ENCODE measurements around the gene BCL2L1.
"Not testable (repeated sequence)": the region's sequence is repeated elsewhere in the genome, so short reads cannot be mapped to it uniquely, and the experiment has no call there.

Gene BCL2L1

GRCh38 chr20:31640259-31640658, 82.4 kb downstream of the BCL2L1 start:
- H3K4me1 ChIP-seq = peaks cover 8 to 15% (median 11%) of the 10 kb centered on the region in 10 experiments
- H3K9ac ChIP-seq = no peak overlapping the region
- no peak overlapping the region for H3K4me2 ChIP-seq
- H4K20me1 ChIP-seq = 0 out of 22 replicates have a peak, but pooled peaks cover 0 to 4% (median 0%) of the 10 kb centered on the region in 11 experiments
- H3K27ac ChIP-seq = no peak overlapping the region
- no peaks in the 10 kb centered on the region for H3K27me3 ChIP-seq
- no peaks in the 10 kb centered on the region for H3K36me3 ChIP-seq
- H3K4me3 ChIP-seq = no peak overlapping the region
- TF ChIP-seq Cebpa-rat (IDR thresholded peaks at IDR 0.05) = no peak
- H3K9me3 ChIP-seq (replicated peaks in 1 of 11) = no peaks in the 10 kb centered on the region

- Histone ChIP-seq H3K9me3 (replicated peaks in 1 of 11) (no peaks in the 10 kb centered on the region), H3K9ac (no peak overlapping the region), H3K4me1 (peaks cover 8 to 15% (median 11%) of the 10 kb centered on the region in 10 experiments), H3K4me3 (no peak overlapping the region), H3K4me2 (no peak overlapping the region), H3K27ac (0 out of 22 replicates have a peak overlapping the region, but pooled peaks of 1 of the 11 experiments have one; percentile 16), H3K36me3 (no peaks in the 10 kb centered on the region), H3K27me3 (no peaks in the 10 kb centered on the region), H4K20me1 (0 out of 22 replicates have a peak, but pooled peaks cover 0 to 4% (median 0%) of the 10 kb centered on the region in 11 experiments)
- TF ChIP-seq Cebpa-rat (IDR thresholded peaks at IDR 0.05) = no peak
These were observed 83.9 kb downstream of the BCL2L1 start for GRCh38 chr20:31638816-31639215.

GRCh38 chr20:31638317-31638716, 84.4 kb downstream of the BCL2L1 start:
- no peaks in the 10 kb centered on the region for H3K36me3 ChIP-seq
- H3K4me3 ChIP-seq = no peak overlapping the region
- H3K9me3 ChIP-seq (replicated peaks in 1 of 11) = no peaks in the 10 kb centered on the region
- no peaks in the 10 kb centered on the region for H3K27me3 ChIP-seq
- peaks cover 8 to 10% (median 9%) of the 10 kb centered on the region in 10 experiments for H3K4me1 ChIP-seq
- H3K27ac ChIP-seq = 0 out of 22 replicates have a peak overlapping the region, but pooled peaks of 1 of the 11 experiments have one; percentile 16
- H3K4me2 ChIP-seq = no peak overlapping the region
- TF ChIP-seq Cebpa-rat (IDR thresholded peaks at IDR 0.05) = no peak
- 0 out of 22 replicates have a peak, but pooled peaks cover 0 to 4% (median 0%) of the 10 kb centered on the region in 11 experiments for H4K20me1 ChIP-seq
- H3K9ac ChIP-seq = no peak overlapping the region

- Histone ChIP-seq H3K27ac (0 out of 22 replicates have a peak within 1 kb of the TSS, but pooled peaks of 1 of the 11 experiments have one; percentile 16), H3K9me3 (replicated peaks in 1 of 11) (no peaks in the 10 kb centered on the region), H3K4me2 (no peak within 1 kb of the TSS), H3K4me3 (no peak within 1 kb of the TSS), H3K4me1 (peaks cover 1 to 3% (median 2%) of the 10 kb centered on the region in 10 experiments), H3K36me3 (no peaks in the 10 kb centered on the region), H3K9ac (no peak within 1 kb of the TSS), H4K20me1 (0 out of 22 replicates have a peak, but pooled peaks cover 0 to 4% (median 0%) of the 10 kb centered on the region in 11 experiments), H3K27me3 (no peaks in the 10 kb centered on the region)
- no peak for TF ChIP-seq Cebpa-rat (IDR thresholded peaks at IDR 0.05)
These were observed 85.0 kb downstream of the BCL2L1 start, which contains the start of gene COX4I2 for GRCh38 chr20:31637660-31638059. Gene COX4I2, plus strand, starts transcription at chr20:31637912. Its CDS starts 1,106 bp downstream, at chr20:31639018.

- H4K20me1 ChIP-seq = no peaks in the 10 kb centered on the region
- no peak for TF ChIP-seq Cebpa-rat (IDR thresholded peaks at IDR 0.05)
- H3K4me3 ChIP-seq = no peak overlapping the region
- H3K4me2 ChIP-seq = no peak overlapping the region
- no peak overlapping the region for H3K27ac ChIP-seq
- no peaks in the 10 kb centered on the region for H3K36me3 ChIP-seq
- H3K4me1 ChIP-seq = no peaks in the 10 kb centered on the region
- no peak overlapping the region for H3K9ac ChIP-seq
- no peaks in the 10 kb centered on the region for H3K9me3 ChIP-seq (replicated peaks in 1 of 11)
- no peaks in the 10 kb centered on the region for H3K27me3 ChIP-seq
These were observed 89.2 kb downstream of the BCL2L1 start for GRCh38 chr20:31633339-31633914.

GRCh38 chr20:31632548-31633338, 89.9 kb downstream of the BCL2L1 start:
- no peak overlapping the region for H3K4me2 ChIP-seq
- no peak overlapping the region for H3K4me3 ChIP-seq
- H3K9ac ChIP-seq = no peak overlapping the region
- H3K27me3 ChIP-seq = no peaks in the 10 kb centered on the region
- TF ChIP-seq Cebpa-rat (IDR thresholded peaks at IDR 0.05) = no peak
- no peak overlapping the region for H3K27ac ChIP-seq
- no peaks in the 10 kb centered on the region for H3K4me1 ChIP-seq
- no peaks in the 10 kb centered on the region for H3K36me3 ChIP-seq
- no peaks in the 10 kb centered on the region for H3K9me3 ChIP-seq (replicated peaks in 1 of 11)
- no peaks in the 10 kb centered on the region for H4K20me1 ChIP-seq

- H3K36me3 ChIP-seq = no peaks in the 10 kb centered on the region
- H3K4me3 ChIP-seq = no peak overlapping the region
- no peak for TF ChIP-seq Cebpa-rat (IDR thresholded peaks at IDR 0.05)
- no peaks in the 10 kb centered on the region for H3K27me3 ChIP-seq
- H3K4me1 ChIP-seq = no peaks in the 10 kb centered on the region
- no peaks in the 10 kb centered on the region for H4K20me1 ChIP-seq
- no peak overlapping the region for H3K27ac ChIP-seq
- no peak overlapping the region for H3K4me2 ChIP-seq
- no peak overlapping the region for H3K9ac ChIP-seq
- no peaks in the 10 kb centered on the region for H3K9me3 ChIP-seq (replicated peaks in 1 of 11)
These were observed 92.4 kb downstream of the BCL2L1 start for GRCh38 chr20:31630187-31630790.

- not testable (repeated sequence) for H3K9me3 ChIP-seq (replicated peaks in 1 of 11); H3K27ac ChIP-seq; H4K20me1 ChIP-seq; H3K4me1 ChIP-seq; H3K4me3 ChIP-seq; H3K4me2 ChIP-seq; H3K9ac ChIP-seq; H3K27me3 ChIP-seq; H3K36me3 ChIP-seq
These were observed 94.6 kb downstream of the BCL2L1 start for GRCh38 chr20:31628057-31628456.

- H4K20me1 ChIP-seq; H3K36me3 ChIP-seq; H3K4me3 ChIP-seq; H3K4me2 ChIP-seq; H3K9ac ChIP-seq; H3K9me3 ChIP-seq (replicated peaks in 1 of 11); H3K27me3 ChIP-seq; H3K27ac ChIP-seq: not testable (repeated sequence)
- peaks cover 0 to 11% (median 5%) of the 10 kb centered on the region in 10 experiments; a peak in 6 of 20 replicates for H3K4me1 ChIP-seq
These were observed 96.1 kb downstream of the BCL2L1 start for GRCh38 chr20:31626534-31626933.

GRCh38 chr20:31623123-31623505, 99.6 kb downstream of the BCL2L1 start:
- not testable (repeated sequence) for H3K36me3 ChIP-seq; H3K9ac ChIP-seq; H3K27ac ChIP-seq; H3K9me3 ChIP-seq (replicated peaks in 1 of 11); H3K27me3 ChIP-seq; H4K20me1 ChIP-seq; H3K4me3 ChIP-seq; H3K4me2 ChIP-seq
- peaks cover 0 to 14% (median 6%) of the 10 kb centered on the region in 10 experiments; a peak in 10 of 20 replicates for H3K4me1 ChIP-seq

All from BLaER1 treated with 17β-estradiol and CSF1 and Interleukin-3, amounts not matched to agents 10 nM and 100 nM (cell line).